Cardiac fibroblast (primary cell): ENCODE data around the gene KCNH4.

Source experiments
- DNase-seq, 2 donors: peaks; one replicate each; pipeline versions ENCODE4 v3.0.0 to v3.0.0-alpha.2; 2010; ENCODE audit warnings: low read depth in 2 of 2
- H3K4me3 ChIP-seq, 2 donors: replicated peaks in 1 of 2; 1 replicate in 1 of 2; 2 replicates in 1 of 2; pipeline ENCODE4 v1.5.1; 2011; ENCODE audit warnings: low read depth in 2 of 2, low read length in 2 of 2, mild to moderate bottlenecking in 2 of 2, moderate library complexity in 1 of 2
- TF ChIP-seq, protein P1 (sequence below): IDR thresholded peaks from one replicate; pipeline ENCODE4 v1.5.1; 2011; ENCODE audit warnings: low read depth, mild to moderate bottlenecking, low read length, inconsistent platforms

The KCNH4 gene

DNA sequence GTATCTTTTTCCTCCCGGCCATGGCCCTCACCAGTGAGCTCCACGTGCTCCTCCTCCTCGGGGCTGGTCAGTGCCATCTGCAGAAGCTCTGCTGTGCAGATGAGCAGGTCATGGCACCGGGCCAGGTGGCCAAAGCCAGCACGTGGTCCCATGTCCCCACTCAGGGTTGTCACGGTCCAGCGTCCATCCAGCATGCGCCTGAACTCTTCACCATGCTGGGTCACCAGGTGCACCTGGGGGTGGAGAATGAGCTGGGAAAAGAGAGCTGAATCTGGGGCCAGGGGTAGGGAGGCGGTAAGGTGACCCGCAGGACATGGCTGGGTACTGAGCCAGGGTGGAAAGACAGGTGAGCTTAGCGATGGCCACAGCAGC lies 69.7 kb downstream of the KCNH4 start:
- no peak overlapping the region for H3K4me3 ChIP-seq
- no peak for DNase-seq
- TF ChIP-seq, protein P1, sequence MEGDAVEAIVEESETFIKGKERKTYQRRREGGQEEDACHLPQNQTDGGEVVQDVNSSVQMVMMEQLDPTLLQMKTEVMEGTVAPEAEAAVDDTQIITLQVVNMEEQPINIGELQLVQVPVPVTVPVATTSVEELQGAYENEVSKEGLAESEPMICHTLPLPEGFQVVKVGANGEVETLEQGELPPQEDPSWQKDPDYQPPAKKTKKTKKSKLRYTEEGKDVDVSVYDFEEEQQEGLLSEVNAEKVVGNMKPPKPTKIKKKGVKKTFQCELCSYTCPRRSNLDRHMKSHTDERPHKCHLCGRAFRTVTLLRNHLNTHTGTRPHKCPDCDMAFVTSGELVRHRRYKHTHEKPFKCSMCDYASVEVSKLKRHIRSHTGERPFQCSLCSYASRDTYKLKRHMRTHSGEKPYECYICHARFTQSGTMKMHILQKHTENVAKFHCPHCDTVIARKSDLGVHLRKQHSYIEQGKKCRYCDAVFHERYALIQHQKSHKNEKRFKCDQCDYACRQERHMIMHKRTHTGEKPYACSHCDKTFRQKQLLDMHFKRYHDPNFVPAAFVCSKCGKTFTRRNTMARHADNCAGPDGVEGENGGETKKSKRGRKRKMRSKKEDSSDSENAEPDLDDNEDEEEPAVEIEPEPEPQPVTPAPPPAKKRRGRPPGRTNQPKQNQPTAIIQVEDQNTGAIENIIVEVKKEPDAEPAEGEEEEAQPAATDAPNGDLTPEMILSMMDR: no peak

- no peak for DNase-seq
- TF ChIP-seq, protein P1: no peak
- H3K4me3 ChIP-seq: no peak overlapping the region
Observed at GRCh38 chr17:42110301-42111264, 70.4 kb downstream of the KCNH4 start.

DNA sequence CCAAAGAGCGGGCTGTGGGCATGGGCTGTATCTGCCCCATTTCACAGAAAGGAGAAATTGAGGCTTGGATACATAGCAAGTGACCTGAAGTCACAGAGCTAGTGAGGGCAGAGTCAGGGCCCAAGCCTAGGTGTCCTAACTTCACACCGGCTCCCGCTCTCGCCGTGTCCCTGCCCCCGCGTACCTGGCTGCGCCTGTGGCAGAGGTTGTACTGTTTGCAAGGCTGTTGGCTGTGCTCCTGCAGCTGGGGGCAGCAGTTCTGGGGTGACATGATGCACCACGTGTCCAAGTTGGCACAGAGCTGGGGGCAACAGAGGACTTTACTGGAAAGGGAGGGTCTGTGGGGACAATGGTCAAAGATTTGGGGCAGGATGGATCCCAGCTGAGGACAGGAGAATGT lies 71.9 kb downstream of the KCNH4 start:
- TF ChIP-seq, protein P1: no peak
- H3K4me3 ChIP-seq: no peak overlapping the region
- DNase-seq: no peak

DNA sequence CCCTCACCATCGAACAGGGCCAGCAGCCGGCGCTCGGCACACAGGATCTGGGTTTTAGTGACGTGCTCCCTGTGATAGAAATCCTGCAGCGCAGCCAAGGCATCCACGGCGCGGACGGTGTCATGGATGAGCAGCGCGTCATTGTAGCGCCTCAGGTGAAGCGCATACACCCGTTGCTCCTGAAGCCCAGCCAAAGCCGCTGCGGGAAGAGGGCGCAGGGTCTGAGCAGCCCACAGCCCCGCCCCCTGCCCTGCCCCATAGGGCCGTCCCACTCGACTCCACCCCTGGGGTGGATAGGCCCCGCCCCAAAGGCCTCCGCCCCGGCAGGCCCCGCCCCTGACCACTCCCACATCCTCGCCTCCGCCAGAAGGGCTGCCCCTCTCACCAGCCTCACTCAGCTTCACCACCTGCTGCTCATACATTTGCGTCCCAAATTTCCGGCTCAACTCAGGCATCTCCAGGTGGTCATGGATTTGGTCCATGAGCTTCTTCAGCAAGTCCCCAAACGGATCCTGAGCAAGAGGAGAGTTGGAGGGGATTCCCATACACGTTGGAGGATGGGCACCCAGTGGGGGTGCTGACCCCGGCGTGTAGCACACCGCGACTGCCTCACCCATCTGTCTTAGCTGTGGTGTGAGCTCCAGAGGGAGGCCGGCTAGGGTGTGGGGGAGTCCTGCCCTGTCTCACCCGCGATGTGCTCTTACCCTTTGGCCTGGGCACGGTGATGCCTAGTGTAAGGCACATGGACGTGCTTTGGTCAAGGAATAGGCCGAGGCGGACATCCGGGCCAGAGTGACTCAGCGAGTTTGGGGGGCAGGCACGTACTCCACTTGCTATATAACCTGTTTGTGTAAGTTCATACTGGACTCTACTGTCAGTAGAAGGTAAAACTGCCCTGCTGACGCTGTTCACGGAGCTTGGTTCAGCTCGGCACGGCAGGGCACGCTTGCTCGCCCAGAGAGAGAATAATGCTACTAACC lies 73.1 kb downstream of the KCNH4 start:
- H3K4me3 ChIP-seq: peak overlapping the region in 1 of 2 donors; percentile 31
- peak in 1 of 2 donors; percentile 66 for DNase-seq
- TF ChIP-seq, protein P1: no peak

DNA sequence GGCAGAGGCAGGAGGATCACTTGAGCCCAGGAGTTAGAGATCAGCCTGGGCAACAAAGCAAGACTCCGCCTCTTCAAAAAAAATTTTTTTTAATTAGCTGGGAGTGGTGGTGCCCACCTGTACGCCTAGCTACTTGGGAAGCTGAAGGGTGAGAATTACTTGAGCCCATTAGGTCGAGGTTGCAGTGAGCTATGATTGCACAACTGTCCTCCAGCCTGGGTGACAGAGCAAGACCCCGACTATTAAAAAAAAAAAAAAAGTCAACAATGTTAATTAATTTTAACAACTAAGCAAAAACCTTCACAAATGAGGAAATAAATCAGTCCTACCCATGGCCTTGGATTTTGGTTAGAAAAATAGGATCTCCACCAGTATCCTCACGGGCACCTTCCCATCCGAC lies 73.8 kb downstream of the KCNH4 start:
- H3K4me3 ChIP-seq: no peak overlapping the region
- no peak for DNase-seq
- TF ChIP-seq, protein P1: no peak
